IPS-18c (cell line): ENCODE data around the gene ADCY9.
"Not testable (repeated sequence)": the region's sequence is repeated elsewhere in the genome, so short reads cannot be mapped to it uniquely, and the experiment has no call there.

Source experiments
- H3K4me3 ChIP-seq: 2 replicates; pipeline ENCODE4 v1.7.0; 2013; ENCODE audit warnings: low read depth, mild to moderate bottlenecking, low read length, moderate library complexity; ENCODE audit not compliant: insufficient read depth
- H3K9me3 ChIP-seq: one replicate; pipeline ENCODE4 v1.6.1; 2013; ENCODE audit warnings: mild to moderate bottlenecking, low read length, moderate library complexity; ENCODE audit not compliant: control insufficient read depth, insufficient read depth

Gene ADCY9

DNA sequence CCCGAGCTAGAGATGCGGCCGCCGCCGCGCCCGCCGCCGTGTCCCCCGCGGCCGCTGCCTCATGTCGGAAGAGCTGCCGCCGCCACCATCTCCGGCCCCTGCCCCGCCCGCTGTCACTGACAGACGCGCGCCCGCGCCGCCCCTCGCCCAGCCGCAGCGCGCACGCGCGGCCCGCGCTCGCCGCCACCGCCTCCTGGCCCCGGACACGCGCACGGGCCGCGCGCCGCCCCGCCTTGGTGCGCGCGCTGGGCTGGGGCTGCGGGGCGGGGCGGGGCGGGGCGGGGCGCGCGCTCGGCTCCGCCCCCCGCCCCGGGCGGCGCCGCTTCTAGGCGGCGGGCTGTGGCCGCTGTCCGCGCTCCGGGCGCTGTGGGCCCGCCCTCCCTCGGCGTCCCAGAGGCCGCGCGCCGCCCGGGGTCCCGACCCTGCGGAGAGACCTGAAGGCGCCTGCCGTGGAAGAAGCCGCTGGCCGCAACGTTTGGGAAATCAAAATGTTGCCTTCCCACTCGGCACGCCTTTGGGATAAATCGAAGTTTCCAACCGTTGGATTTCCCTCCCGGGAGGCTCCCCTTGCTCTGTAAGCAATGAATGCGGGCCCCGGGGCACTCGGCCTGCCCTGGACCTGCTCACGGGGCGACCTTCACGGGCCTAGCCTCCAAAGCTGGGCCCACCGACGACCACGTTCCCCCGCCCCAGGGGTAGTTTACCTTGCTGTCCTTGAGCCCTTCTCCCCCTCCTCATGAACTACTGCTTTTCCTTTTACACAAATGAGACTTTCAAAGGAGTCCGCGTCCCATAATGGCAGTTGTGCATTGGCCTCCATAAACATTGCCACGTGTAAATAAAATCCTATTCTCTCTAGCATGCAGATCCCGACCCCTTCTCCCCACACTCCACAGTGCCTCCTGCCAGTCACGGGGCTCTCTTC, at the start of gene ADCY9:
Gene ADCY9 (minus strand): TSS at position 118 of the 925 bp plus-strand sequence. CDS start 1,000 bp downstream, outside the sequence.
- Histone ChIP-seq H3K4me3 (peak within 1 kb of the TSS; percentile 78), H3K9me3 (no peaks in the 10 kb centered on the region)

GRCh38 chr16:4160658-4161430, 44.6 kb upstream of the ADCY9 start:
- H3K9me3 ChIP-seq: no peaks in the 10 kb centered on the region
- no peak overlapping the region for H3K4me3 ChIP-seq

DNA sequence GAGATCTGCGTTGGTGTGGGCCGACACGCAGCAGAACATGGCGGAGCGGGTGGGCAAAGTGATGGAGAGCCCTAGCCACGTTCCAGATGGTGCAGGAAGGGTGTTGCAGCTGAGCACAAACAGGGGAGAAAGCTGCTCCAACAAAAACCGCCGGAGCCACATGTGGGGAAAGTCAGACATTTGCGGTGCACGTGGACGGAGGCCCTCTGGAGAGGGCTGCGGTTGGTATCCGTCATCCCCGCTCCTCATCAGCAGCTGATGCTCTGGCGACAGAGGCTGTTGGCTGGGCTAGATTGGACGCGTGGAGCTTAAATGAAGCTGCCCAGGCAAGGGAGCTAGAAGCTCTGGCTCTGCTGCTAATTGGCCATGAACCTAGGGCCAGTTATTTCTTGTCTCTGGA, 43.5 kb upstream of the ADCY9 start:
- no peak overlapping the region for H3K4me3 ChIP-seq
- H3K9me3 ChIP-seq: no peaks in the 10 kb centered on the region

- Histone ChIP-seq H3K4me3 (no peak overlapping the region), H3K9me3 (no peaks in the 10 kb centered on the region)
Measured at GRCh38 chr16:4158143-4159093, 42.2 kb upstream of the ADCY9 start.

DNA sequence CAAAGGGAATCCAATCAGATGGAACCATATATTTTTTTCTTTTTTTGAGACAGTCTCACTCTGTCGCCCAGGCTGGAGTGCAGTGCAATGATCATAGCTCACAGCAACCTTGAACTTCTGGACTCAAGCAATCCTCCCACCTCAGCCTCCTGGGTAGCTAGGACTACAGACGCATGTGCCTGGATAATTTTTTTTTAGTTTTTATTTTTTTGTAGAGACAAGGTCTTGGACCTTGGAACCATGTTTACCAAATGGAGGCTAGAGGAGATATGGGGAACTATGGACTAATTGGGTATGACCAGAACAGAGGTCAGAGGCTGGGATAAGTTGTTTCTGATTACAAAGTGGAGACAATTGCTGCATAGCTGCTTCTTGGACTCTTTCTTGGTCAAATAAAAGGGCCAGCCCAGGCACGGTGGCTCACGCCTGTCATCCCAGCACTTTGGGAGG, 41.2 kb upstream of the ADCY9 start:
- Histone ChIP-seq H3K4me3 (no peak overlapping the region), H3K9me3 (no peaks in the 10 kb centered on the region)

- H3K9me3 ChIP-seq, H3K4me3 ChIP-seq: not testable (repeated sequence)
Measured at GRCh38 chr16:4156503-4156902, 40.3 kb upstream of the ADCY9 start.

DNA sequence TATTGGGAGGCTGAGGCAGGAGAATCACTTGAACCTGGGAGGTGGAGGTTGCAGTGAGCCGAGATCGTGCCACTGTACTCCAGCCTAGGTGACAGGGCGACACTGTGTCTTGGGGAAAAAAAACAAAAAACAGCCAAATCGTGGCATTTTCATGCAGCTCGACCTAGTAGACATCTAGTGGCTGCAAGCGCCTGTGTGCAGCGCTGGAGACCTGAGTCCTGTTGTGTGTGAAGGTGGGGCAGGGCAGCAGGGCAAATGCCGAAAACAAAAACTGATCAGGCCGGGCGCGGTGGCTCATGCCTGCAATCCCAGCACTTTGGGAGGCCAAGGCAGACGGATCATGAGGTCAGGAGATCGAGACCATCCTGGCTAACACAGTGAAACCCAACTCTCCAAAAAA, 37.1 kb upstream of the ADCY9 start:
- not testable (repeated sequence) for H3K9me3 ChIP-seq, H3K4me3 ChIP-seq

DNA sequence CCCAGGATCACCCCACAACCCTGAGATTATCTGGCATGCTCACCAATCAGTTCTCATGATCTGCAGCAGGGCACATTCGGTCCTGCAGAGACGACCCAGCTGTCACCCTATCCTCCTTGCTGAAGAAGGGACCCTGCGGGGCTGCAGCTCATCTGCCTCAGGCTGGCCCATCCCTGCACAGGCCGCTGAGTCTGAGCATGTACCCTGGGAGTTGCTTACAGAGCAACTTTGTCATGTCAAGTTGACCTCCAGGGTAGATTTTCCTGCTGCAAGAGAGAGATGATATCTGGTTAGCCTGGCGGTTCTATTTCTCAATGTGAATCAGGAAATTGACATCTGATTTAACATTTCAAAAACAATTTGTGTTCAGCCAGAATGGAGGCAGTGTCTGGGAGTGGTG, 36.0 kb upstream of the ADCY9 start:
- no peaks in the 10 kb centered on the region for H3K9me3 ChIP-seq
- H3K4me3 ChIP-seq: no peak overlapping the region

DNA sequence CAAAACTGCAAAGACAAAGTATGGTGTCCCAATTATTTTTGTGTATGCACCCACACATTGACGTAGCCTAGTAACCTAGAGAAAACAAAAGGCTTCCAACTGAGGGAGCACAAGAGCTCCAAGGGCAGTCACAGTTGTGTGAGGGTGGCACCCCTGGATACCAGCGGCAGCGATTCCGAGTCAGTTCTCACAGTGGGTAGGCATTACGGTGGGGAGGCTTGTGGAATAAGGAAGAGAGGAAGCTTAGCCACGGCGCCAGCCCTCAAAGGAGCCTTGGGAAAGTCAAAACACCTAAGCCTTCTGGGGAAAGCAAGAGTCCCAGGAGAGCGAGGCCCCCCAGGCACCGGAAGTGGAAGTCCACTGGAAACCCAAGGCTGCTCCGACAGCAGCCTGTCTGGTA, 31.0 kb upstream of the ADCY9 start:
- Histone ChIP-seq H3K9me3 (no peaks in the 10 kb centered on the region), H3K4me3 (no peak overlapping the region)

GRCh38 chr16:4142268-4142667, 26.0 kb upstream of the ADCY9 start:
- Histone ChIP-seq H3K4me3 (no peak overlapping the region), H3K9me3 (peaks cover 2% of the 10 kb centered on the region)

- H3K4me3 ChIP-seq: no peak overlapping the region
- peaks cover 2% of the 10 kb centered on the region for H3K9me3 ChIP-seq
Measured at GRCh38 chr16:4141604-4142003, 25.4 kb upstream of the ADCY9 start.

- H3K9me3 ChIP-seq: peaks cover 2% of the 10 kb centered on the region
- H3K4me3 ChIP-seq: no peak overlapping the region
Measured at GRCh38 chr16:4140652-4141051, 24.4 kb upstream of the ADCY9 start.

- Histone ChIP-seq H3K4me3 (no peak overlapping the region), H3K9me3 (peaks cover 2% of the 10 kb centered on the region)
Measured at GRCh38 chr16:4139968-4140367, 23.7 kb upstream of the ADCY9 start.

- H3K9me3 ChIP-seq: peaks cover 2% of the 10 kb centered on the region
- no peak overlapping the region for H3K4me3 ChIP-seq
Measured at GRCh38 chr16:4138713-4139112, 22.5 kb upstream of the ADCY9 start.

- H3K9me3 ChIP-seq: peaks cover 2% of the 10 kb centered on the region
Measured at GRCh38 chr16:4137438-4137837, 21.2 kb upstream of the ADCY9 start.

GRCh38 chr16:4136229-4136813, 20.1 kb upstream of the ADCY9 start:
- peaks cover 2% of the 10 kb centered on the region for H3K9me3 ChIP-seq
- no peak overlapping the region for H3K4me3 ChIP-seq

More at GRCh38 chr16:4137438-4137837, 21.2 kb upstream of the ADCY9 start:
- no peak overlapping the region for H3K4me3 ChIP-seq

- Histone ChIP-seq H3K9me3 (peaks cover 2% of the 10 kb centered on the region), H3K4me3 (no peak overlapping the region)
Measured at GRCh38 chr16:4135537-4135936, 19.3 kb upstream of the ADCY9 start.
